ENCODE results near the gene PCDHGB2.
"Not testable (repeated sequence)": the region's sequence is repeated elsewhere in the genome, so short reads cannot be mapped to it uniquely, and the experiment has no call there.

Gene PCDHGB2

GRCh38 chr5:141387557-141388311 lies 27.9 kb downstream of the PCDHGB2 start, which contains the start of gene PCDHGB4:
Gene PCDHGB4, plus strand, starts transcription at chr5:141387698. Its CDS starts 187 bp downstream, at chr5:141387885.
- peak; percentile 43 to 60 (median 56) for DNase-seq

- DNase-seq: no peak
Measured at GRCh38 chr5:141388661-141389060, 28.9 kb downstream of the PCDHGB2 start.

DNA sequence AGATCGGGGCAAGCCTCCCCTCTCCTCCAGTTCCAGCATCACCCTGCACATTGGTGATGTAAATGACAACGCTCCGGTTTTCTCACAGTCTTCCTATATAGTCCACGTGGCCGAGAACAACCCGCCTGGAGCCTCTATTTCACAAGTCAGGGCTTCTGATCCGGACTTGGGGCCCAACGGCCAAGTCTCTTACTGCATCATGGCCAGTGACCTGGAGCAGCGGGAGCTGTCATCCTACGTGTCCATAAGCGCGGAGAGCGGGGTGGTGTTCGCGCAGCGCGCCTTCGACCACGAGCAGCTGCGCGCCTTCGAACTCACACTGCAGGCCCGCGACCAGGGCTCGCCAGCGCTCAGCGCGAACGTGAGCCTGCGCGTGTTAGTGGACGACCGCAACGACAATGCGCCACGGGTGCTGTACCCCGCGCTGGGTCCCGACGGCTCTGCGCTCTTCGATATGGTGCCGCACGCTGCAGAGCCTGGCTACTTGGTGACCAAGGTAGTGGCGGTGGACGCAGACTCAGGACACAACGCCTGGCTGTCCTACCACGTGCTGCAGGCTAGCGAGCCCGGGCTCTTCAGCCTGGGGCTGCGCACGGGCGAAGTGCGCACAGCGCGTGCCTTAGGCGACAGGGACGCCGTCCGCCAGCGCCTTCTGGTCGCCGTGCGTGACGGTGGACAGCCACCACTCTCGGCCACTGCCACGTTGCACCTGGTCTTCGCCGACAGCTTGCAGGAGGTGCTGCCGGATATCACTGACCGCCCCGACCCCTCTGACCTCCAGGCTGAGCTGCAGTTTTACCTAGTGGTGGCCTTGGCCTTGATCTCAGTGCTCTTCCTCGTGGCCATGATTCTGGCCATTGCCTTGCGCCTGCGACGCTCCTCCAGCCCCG lies 29.6 kb downstream of the PCDHGB2 start:
- no peak for DNase-seq

GRCh38 chr5:141392429-141393198 lies 32.8 kb downstream of the PCDHGB2 start, which contains the start of gene PCDHGA8:
Gene PCDHGA8, plus strand, starts transcription at chr5:141392633. Its CDS starts 181 bp downstream, at chr5:141392814.
- DNase-seq: no peak

DNA sequence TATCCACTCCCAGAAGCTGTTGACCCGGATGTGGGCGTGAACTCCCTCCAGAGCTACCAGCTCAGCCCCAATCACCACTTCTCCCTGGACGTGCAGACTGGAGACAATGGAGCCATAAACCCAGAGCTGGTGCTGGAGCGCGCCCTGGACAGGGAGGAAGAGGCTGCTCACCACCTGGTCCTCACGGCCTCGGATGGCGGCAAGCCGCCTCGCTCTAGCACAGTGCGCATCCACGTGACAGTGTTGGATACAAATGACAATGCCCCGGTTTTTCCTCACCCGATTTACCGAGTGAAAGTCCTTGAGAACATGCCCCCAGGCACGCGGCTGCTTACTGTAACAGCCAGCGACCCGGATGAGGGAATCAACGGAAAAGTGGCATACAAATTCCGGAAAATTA lies 33.5 kb downstream of the PCDHGB2 start:
- DNase-seq: no peak

- not testable (repeated sequence) for DNase-seq
Measured at GRCh38 chr5:141394401-141395187, 34.8 kb downstream of the PCDHGB2 start.

GRCh38 chr5:141397756-141398551 lies 38.2 kb downstream of the PCDHGB2 start, which contains the start of gene PCDHGB5:
Gene PCDHGB5, plus strand, starts transcription at chr5:141397947. Its CDS starts 181 bp downstream, at chr5:141398128.
- peak; percentile 53 to 75 (median 72) for DNase-seq

- DNase-seq: no peak
Measured at GRCh38 chr5:141398608-141399007, 38.8 kb downstream of the PCDHGB2 start.

DNA sequence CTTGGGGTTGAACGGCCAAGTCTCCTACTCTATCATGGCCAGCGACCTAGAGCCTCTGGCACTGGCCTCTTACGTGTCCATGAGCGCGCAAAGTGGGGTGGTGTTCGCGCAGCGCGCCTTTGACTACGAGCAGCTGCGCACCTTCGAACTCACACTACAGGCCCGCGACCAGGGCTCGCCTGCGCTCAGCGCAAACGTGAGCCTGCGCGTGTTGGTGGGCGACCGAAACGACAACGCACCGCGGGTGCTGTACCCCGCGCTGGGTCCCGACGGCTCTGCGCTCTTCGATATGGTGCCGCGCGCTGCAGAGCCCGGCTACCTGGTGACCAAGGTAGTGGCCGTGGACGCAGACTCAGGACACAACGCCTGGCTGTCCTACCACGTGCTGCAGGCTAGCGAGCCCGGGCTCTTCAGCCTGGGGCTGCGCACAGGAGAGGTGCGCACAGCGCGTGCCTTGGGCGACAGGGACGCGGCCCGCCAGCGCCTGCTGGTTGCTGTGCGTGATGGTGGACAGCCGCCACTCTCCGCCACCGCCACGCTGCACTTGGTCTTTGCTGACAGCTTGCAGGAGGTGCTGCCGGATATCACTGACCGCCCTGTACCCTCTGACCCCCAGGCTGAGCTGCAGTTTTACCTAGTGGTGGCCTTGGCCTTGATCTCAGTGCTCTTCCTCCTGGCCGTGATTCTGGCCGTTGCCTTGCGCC lies 39.9 kb downstream of the PCDHGB2 start:
- DNase-seq: no peak

DNA sequence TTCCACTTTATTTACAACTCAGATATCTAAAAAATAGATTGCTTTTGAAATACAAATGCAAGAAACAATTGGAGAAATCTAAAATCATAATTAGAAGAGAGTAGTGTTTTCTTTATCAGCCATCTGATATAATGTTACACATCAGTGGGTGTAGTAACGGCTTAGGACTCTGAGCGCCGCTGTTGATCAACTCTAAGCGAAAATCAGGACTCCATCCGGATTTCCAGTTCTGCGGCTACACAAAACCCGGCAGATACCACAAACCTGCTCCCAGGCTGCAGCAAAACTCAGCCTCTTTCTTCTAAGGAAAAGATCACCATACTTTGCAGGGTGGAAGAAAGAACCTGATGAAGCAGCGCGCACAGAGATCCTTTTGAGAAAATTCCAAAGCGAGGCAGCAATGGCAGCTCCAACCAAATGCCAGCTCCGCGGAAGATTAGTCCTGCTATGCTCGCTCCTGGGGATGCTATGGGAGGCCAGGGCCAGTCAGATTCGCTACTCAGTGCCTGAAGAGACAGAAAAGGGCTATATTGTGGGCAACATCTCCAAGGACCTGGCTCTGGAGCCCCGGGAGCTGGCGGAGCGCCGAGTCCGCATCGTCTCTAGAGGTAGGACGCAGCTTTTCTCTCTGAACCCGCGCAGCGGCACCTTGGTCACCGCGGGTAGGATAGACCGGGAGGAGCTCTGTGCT lies 42.9 kb downstream of the PCDHGB2 start, which contains the start of gene PCDHGA9:
Gene PCDHGA9, plus strand, starts transcription at position 226 of the 691 bp plus-strand sequence. Its CDS starts 175 bp downstream, at position 401.
- DNase-seq: peak; percentile 34 to 47 (median 44)

DNA sequence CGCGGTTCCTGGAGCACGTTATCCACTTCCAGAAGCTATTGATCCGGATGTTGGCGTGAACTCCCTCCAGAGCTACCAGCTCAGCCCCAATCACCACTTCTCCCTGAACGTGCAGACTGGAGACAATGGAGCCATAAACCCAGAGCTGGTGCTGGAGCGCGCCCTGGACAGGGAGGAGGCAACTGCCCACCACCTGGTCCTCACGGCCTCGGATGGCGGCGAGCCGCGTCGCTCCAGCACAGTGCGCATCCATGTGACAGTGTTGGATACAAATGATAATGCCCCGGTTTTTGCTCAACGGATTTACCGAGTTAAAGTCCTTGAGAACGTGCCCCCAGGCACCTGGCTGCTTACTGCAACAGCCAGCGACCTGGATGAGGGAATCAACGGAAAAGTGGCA lies 43.6 kb downstream of the PCDHGB2 start:
- DNase-seq: no peak

- peak; percentile 61 to 84 (median 73) for DNase-seq
Measured at GRCh38 chr5:141407790-141408505, 48.2 kb downstream of the PCDHGB2 start, which contains the start of gene PCDHGB6. Gene PCDHGB6, plus strand, starts transcription at chr5:141408021. Its CDS starts 182 bp downstream, at chr5:141408203.

GRCh38 chr5:141409598-141410306 lies 50.0 kb downstream of the PCDHGB2 start:
- DNase-seq: no peak

DNA sequence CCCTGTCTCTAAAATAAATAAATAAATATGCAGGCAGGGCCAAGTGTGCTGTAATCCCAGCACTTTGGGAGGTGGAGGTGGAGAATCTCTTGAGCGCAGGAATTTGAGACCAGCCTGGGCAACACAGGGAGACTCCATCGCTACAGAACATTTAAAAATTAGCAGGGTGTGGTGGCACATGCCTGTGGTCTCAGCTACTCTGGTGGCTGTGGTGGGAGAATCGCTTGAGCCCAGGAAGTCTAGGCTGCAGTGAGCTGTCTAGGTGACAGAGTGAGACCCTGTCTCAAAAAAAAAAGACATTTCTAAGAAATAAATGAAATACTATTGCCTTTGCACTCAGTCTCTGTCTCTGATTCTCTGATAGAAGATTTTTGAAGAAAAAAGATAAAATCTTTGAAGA lies 51.8 kb downstream of the PCDHGB2 start:
- no peak for DNase-seq
